Measurements from ENCODE around the gene COX20.

COX20 gene

DNA sequence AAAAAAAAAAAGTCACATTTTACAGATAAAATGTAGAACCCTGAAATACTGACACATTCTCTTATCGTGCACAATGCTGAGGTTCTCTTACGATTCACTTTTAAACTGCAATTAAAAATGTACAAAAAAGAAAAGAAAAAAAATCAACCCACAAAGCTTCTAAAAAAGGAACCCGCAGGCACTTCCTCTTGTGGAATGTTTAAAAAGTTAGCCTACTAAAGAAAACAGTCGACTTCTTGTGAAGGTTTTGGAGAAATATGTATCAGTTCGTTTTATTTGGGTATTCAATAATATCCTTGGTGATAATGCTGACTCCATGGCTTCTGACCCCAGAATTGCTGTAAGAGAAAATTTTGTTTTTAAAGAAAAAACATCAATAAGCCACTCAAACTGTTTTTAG is 18.7 kb downstream of the COX20 start:
- no peak for DNase-seq

- no peak for DNase-seq
Observed at GRCh38 chr1:244854865-244855578, 19.6 kb downstream of the COX20 start.

DNA sequence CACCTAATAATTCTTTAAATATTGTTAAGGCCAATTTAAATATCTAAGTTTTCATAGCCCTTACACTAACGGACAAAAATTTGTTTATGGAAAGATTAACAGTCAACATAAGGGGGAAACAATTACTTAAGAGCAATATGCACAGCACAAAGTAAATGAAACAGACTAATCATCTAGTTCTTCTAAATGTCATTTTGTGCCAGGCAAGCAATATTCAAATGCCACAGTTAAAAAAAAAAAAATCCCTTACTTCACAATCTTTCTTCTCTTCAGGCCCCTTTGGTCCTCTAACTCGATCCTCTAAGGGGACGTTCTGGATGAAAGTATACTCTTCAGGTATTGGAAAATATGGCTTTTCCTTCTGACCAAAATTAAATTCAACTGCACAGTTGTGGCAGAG is 22.3 kb downstream of the COX20 start:
- no peak for DNase-seq

DNA sequence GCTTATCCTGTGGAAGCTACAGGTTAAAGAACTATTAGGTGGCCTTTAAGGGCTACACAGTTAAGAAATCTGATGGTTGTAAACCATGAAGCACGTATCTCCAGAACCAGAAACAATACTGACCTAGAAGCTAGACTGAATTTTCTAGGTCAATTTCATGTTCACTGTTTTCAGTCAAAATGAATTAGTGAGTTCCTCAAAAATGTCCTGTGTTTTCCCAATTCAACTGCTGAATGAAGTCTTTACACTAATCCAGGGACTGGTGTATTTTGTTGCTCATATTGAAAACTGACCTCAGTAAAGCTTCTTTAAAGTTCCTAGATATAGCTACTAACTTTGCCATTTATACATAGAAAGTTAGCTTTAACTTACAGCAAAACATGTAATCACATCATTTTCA is 22.9 kb downstream of the COX20 start:
- no peak for DNase-seq

- no peak for DNase-seq
Observed at GRCh38 chr1:244860078-244860477, 24.6 kb downstream of the COX20 start.

- DNase-seq, result no peak
Observed at GRCh38 chr1:244860914-244861610, 25.6 kb downstream of the COX20 start.

DNA sequence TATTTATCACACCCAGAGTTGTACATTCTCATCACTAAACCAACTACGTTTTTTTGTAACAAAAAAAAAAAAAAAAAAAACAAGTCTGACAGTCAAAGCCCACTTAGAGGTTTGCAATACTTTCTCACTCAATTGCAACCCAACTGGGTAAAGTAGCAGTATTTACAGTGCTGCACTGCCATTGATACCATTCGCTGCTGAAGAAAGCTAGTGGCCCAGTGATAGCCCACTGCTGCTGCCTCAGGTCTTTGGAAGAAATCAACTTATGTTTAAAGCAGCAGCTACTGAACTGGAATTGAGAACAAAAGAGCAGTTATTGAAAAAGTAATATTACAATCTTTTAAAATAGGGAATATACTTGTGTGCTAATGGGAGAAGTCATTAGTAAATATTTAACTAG is 26.2 kb downstream of the COX20 start:
- DNase-seq, result no peak

DNA sequence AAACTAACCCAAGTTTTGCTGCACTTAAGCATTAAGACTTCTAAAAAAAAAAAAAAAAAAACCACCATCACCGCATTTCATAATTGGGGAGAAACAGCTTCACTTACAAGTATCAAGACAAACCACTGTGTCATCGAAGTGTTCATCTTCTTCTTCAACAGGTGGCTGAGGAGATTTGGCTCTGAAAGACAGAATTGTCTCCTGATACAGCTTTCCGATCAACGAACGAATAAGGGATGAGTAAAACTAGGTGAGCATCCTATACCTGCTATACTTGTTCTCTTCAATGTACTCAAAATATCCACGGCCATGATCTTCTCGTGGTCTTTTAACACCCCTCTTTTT is 26.9 kb downstream of the COX20 start:
- DNase-seq, result no peak

- DNase-seq, result peak; percentile 94
Observed at GRCh38 chr1:244862699-244863490, 27.4 kb downstream of the COX20 start.

DNA sequence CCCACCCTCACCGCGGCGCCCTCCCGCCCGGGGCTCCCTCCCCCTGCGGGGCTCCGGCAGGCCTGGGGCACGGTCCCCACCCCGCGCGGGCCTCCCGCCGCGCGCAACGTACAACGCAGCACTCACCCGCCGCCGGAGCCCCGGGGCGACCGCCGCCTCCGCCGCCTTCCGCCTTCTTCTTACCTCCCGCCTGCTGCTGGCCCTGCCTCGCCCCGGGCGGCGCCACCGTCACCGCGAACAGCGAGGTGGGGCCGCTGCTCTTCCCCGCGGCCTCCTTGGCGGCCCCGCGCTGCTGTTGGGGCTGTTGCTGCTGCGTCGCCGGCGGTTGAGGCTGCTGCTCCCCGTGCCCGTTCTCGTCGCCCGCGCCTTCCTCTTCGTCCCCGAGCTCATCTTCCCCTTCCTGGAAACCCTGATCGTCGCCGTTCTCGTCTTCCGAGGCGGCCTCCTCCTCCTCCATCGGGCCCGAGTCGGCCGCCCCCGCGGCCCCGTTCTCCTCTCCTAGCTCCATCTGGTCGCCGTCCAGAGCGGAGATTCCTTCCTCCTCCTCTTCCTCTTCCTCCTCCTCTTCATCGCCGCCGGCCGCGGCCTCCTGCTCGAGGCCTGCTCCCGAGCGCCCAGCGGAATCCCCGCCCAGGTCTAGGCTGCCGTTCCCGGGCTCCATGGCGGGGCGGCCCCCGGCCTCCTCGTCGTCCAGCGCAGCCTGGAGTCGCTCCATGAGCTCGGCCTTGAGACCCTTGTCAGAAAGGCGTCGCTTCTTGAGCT is 28.2 kb downstream of the COX20 start:
- DNase-seq, result no peak

DNA sequence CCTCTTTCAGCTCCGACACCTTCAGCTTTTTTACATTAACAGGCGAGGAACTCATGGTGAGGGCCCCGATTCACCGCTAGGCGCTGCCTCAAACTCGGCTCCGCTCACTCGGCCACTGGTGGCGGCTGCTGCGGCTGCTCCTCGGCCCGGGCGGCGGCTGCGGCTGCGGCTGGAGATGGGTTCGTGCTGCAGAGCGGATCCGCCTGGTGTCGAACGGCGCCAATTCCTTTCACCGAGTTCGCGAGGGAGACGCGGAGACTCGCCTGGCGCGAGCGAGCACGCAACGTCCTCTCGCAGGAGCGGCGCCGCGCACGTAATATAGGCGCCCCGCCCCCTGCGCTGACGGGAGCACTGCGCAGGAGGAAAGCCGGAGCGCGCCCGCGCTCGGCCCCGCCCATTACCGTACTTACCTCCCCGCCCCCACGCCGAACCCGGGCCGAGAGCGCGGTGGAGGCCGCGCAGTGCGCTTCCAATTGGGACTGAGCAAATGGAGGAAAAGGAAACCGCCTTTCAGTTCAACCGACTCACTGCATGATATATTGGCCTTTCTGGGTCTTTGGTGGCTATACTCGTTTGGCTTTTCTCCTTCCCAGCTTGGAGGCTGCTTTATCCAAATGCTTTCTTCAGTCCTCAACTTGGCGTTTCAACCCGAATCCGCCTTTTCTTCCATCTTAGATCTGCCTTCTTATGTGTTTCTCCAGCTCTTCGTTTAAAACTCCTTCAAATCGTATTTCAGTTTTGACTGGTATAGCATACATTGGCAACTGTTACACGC is 29.0 kb downstream of the COX20 start, which contains the start of gene HNRNPU:
TSS of gene HNRNPU (minus strand) at position 291 of the 775 bp plus-strand sequence. CDS start at position 55, 236 bp downstream.
- peak; percentile 96 for DNase-seq

DNA sequence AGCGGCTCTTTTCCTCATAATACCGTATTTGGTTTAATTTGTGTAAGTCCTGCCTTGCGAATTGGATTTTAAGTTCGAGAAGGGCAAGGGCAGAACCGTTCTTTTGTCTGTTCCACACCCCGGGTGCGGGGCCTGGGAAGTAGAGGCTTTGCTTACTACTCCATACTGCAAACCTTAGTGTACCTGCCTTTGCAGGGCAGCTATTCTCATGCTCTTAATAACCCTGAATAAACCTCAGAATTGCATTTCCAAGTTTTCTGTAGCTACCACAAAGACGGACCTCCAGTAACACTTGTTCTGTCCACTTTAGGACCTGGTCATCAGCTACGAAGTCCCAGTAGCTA is 29.5 kb downstream of the COX20 start:
- DNase-seq, result peak; percentile 89

- no peak for DNase-seq
Observed at GRCh38 chr1:244865820-244866219, 30.4 kb downstream of the COX20 start.

- DNase-seq, result no peak
Observed at GRCh38 chr1:244866355-244866754, 30.9 kb downstream of the COX20 start.

DNA sequence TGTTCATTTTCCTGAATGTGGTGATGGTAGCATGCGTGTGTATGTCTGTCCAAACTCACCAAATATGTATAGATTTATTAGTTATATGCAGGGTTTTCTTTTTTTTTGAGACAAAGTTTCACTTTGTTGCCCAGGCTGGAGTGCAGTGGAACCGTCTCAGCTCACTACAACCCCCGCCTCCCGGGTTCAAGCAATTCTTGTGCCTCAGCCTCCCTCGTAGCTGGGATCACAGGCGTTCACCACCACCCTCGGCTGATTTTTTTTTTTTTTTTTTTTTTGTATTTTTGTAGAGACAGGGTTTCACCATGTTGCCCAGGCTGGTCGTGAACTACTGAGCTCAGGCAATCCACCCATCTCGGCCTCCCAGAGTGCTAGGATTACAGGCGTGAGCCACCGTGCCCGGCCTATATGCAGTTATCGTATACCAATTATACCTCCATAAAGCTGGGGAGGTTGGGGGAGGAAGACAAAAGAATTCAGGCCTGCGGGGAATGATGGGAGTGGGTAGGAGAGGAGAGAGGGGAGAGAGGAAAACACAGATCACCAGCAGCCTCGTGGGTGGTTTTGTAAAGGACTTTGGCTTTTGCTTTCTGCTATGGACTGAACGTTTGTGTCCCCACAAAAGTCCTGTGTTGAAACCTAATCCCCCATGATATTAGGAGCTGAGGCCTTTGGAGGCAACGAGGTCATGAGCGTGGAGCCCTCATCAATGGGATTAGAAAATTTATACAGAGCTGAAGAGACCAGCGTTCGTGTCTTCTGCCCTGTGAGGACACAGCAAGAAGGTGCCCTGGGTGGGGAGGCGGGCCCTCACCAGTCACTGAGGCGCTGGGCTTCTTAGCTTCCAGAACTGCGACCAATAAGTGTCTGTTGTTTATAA is 33.3 kb downstream of the COX20 start:
- no peak for DNase-seq

DNA sequence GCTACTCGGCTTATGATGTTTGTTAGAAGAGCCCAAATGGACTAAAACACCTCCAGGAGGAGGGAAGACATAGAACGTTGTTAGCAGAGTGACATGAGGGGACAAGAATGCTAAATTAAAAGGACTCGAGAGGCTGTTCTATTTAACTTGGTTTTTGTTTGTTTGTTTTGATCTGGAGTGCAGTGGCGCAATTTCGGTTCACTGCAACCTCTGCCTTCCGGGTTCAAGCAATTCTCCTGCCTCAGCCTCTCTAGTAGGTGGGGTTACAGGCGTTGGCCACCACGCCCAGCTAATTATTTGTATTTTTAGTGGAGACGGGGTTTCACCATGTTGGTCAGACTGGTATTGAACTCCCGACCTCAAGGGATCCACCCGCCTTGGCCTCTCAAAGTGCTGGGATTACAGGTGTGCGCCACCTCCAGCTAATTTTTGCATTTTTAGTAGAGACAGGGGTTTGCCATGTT is 33.9 kb downstream of the COX20 start:
- DNase-seq, result no peak

DNA sequence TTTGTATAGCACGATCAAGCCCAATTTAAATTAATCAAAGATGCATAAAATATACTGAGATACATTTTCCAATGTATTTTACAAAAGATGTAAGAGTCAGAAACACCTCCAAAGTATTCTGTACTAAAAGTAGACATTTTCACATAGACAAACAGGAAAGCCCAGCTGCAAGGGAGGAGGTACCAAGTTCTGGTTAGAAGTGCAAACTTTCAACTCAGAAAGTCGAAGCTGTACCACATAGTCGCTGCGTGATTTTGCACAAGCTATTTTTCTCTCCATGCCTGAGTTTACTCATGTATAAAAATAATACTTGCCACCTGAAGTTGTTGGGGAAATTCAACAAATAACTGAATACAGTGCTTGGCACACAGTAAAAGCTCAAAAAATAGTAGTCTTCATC is 34.5 kb downstream of the COX20 start:
- no peak for DNase-seq

DNA sequence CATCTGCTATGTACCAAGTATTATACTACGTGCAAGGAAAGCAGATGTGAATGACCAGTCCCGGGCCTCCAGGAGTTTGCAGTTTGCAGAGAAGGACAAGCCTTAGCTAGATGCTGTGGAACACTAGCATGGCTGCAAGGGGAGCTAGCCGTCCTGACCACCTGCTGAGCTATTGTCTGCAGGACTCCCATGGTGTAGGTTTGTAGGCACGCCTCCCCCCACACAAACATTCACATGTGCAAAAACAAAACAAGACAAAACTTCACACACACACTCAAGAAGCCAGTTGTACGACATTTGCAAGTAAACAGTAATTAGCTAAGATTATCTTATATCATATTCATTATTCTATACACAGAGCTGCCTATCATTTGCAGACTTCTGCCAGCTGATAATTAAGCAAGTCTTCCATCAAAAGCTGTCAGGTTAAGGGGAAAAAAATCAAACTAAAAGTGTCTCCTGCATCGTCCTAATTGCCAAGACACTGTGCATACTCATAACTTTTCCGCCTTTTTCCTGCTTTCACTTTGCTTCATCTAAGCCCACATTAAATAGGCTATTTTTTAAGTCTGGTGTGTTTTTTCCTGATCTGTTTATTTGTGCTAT is 39.6 kb downstream of the COX20 start:
- DNase-seq, result peak; percentile 76

DNA sequence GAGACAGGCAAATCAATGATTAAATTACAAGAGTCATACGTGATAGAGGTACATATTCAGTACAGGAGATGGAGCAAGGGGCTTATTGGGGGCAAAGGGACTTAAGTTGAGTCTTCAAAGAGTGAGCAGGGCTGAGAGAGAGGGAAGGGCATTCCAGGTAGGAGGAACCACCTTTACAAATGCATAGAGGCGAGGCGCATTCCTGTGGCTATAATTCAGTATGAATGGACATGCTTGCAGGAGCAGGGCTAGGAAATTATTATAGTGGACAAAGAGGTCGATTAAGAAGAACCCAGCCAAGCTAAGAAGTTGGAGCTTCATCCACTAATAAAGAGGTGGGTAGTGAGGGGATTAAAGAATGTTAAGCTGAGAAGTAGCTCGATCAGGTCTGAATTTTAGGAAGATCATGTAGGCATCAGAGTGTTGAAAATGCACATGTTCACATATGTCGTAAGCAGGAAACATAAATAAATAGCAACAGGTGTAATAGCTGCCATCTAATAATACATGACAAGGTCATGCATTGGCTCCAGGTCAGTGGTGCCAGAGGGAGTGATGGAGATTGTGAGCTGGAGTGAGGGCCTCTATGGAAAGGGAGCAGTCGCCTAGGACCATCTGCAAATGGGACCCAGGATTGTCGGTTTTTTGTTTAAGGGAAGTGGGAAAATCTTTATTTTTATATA is 40.9 kb downstream of the COX20 start:
- DNase-seq, result no peak

GRCh38 chr1:244878681-244879080 is 43.2 kb downstream of the COX20 start:
- no peak for DNase-seq
